HG03039 (cell line): Measurements from ENCODE around the gene MCL1.

Source experiments
- ATAC-seq: cut with Tn5 transposase; IDR thresholded peaks from one replicate; pipeline ENCODE4 v1.9.1; 2021; ENCODE audit warnings: mild to moderate bottlenecking, moderate library complexity; ENCODE audit not compliant: unreplicated experiment

The MCL1 gene

DNA sequence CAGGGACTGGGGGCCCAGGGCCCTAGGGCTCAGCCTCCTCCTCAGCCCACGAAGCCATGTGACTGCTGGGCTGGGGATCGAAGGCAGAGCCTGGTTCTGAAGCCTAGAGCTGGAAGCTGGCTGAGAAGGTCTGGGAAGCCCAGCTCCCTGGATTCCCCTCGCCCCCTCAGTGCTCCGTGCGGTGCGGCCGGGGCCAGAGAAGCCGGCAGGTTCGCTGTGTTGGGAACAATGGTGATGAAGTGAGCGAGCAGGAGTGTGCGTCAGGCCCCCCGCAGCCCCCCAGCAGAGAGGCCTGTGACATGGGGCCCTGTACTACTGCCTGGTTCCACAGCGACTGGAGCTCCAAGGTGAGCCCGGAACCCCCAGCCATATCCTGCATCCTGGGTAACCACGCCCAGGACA lies 21.1 kb downstream of the MCL1 start:
- ATAC-seq = no peak

DNA sequence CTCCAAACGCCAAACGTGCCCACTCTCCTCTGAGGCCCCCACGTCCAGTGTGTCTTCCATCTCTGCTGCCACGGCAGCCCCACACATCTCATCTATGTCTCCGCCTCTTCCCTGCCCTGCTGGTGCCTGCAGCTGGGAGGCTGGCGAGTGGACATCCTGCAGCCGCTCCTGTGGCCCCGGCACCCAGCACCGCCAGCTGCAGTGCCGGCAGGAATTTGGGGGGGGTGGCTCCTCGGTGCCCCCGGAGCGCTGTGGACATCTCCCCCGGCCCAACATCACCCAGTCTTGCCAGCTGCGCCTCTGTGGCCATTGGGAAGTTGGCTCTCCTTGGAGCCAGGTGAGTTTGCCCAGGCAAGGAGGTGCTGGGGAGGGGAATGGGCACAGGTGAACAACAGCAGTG lies 21.6 kb downstream of the MCL1 start:
- ATAC-seq = no peak

DNA sequence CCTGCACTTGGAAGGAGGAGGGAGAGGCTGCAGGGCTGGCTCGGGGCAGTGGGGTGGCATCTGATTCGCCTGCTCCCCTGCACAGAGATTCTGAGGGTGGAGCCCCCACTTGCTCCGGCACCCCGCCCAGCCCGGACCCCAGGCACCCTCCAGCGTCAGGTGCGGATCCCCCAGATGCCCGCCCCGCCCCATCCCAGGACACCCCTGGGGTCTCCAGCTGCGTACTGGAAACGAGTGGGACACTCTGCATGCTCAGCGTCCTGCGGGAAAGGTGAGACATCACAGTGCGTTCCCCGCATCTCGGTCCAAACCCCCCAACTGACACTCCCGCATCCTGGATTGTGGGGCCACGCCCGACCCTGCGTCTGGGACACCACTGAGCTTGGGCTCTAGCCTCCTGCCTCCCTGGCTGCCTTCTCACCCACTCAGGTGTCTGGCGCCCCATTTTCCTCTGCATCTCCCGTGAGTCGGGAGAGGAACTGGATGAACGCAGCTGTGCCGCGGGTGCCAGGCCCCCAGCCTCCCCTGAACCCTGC lies 22.3 kb downstream of the MCL1 start:
- ATAC-seq = no peak

DNA sequence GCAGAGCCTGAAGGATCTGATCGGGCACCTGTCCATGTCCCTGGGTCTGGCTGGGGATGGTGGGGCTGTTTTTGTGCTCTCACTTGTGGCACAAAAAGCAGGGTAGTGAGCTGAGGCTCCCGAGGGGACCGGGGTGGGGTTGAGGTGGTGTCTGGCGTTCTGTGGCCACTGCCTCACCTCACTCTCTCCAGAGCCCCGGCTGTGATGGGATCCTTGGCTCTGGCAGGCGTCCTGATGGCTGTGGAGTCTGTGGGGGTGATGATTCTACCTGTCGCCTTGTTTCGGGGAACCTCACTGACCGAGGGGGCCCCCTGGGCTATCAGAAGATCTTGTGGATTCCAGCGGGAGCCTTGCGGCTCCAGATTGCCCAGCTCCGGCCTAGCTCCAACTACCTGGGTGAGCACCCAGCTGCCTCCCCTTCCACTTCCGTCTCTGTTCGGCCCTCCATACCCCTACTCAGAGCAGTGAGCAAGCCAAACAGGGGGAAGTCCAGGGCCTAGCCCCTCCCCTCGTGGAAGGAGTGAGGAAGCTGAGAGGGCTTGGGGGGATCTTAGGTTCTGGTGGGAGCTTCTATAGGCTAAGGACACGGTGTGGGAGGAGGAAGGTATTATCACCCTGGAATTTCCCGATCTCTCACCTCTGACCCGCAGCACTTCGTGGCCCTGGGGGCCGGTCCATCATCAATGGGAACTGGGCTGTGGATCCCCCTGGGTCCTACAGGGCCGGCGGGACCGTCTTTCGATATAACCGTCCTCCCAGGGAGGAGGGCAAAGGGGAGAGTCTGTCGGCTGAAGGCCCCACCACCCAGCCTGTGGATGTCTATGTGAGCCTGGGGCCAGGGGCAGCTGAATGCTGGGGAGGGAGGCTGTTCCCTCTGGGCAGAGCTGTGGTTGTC lies 23.2 kb downstream of the MCL1 start:
- ATAC-seq = no peak

DNA sequence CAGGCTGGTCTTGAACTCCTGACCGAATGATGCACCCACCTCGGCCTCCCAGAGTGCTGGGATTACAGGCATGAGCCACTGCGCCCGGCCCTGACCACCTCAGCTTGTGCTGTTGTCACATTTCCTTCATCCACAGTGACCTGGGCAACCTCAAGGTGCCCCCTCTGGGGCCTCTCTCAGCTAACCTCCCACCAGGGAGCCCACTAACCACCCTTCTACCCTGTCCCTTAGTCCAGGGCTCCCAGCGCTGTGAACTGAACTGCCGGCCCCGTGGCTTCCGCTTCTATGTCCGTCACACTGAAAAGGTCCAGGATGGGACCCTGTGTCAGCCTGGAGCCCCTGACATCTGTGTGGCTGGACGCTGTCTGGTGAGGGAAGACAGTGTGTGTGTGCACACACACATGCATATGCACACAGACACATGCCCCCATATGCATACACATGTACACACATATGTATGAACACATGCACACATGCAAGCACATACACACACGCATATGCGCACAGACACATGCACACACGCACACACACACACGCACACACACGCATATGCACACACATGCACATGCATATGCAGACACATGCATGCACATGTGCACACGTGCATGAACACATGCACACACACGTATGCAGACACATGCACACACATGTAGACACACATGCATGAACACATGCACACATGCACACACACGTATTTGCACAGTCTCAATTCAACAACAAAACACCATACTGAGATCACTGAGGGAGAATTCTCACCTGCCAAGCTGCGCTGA lies 24.0 kb downstream of the MCL1 start:
- ATAC-seq = no peak

DNA sequence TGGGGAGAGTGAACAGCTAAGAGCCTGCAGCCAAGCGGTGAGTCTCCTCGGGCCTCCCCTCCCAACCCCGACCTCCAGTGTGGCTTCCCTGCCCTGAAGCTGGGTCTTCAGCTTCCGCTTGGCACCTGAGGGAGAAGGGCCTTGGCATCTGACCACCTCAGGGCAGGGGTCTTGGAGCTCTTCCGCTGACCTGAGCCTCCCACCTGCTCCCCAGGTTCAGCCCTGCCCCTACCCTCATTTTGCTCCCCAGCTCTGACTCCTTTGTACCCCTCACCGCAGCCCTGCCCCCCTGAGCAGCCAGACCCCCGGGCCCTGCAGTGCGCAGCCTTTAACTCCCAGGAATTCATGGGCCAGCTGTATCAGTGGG lies 25.3 kb downstream of the MCL1 start:
- ATAC-seq = no peak

DNA sequence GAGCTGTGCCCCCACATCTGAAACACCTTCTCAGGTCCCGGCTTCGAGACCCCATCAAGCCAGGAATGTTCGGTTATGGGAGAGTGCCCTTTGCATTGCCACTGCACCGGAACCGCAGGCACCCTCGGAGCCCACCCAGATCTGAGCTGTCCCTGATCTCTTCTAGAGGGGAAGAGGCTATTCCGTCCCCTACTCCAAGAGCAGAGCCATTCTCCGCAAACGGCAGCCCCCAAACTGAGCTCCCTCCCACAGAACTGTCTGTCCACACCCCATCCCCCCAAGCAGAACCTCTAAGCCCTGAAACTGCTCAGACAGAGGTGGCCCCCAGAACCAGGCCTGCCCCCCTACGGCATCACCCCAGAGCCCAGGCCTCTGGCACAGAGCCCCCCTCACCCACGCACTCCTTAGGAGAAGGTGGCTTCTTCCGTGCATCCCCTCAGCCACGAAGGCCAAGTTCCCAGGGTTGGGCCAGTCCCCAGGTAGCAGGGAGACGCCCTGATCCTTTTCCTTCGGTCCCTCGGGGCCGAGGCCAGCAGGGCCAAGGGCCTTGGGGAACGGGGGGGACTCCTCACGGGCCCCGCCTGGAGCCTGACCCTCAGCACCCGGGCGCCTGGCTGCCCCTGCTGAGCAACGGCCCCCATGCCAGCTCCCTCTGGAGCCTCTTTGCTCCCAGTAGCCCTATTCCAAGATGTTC lies 25.9 kb downstream of the MCL1 start:
- no peak for ATAC-seq

DNA sequence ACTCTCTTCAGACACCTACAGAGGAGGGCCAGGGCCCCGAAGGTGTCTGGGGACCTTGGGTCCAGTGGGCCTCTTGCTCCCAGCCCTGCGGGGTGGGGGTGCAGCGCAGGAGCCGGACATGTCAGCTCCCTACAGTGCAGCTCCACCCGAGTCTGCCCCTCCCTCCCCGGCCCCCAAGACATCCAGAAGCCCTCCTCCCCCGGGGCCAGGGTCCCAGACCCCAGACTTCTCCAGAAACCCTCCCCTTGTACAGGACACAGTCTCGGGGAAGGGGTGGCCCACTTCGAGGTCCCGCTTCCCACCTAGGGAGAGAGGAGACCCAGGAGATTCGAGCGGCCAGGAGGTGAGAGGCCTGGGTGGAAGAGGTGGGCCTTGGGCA lies 26.5 kb downstream of the MCL1 start:
- no peak for ATAC-seq

DNA sequence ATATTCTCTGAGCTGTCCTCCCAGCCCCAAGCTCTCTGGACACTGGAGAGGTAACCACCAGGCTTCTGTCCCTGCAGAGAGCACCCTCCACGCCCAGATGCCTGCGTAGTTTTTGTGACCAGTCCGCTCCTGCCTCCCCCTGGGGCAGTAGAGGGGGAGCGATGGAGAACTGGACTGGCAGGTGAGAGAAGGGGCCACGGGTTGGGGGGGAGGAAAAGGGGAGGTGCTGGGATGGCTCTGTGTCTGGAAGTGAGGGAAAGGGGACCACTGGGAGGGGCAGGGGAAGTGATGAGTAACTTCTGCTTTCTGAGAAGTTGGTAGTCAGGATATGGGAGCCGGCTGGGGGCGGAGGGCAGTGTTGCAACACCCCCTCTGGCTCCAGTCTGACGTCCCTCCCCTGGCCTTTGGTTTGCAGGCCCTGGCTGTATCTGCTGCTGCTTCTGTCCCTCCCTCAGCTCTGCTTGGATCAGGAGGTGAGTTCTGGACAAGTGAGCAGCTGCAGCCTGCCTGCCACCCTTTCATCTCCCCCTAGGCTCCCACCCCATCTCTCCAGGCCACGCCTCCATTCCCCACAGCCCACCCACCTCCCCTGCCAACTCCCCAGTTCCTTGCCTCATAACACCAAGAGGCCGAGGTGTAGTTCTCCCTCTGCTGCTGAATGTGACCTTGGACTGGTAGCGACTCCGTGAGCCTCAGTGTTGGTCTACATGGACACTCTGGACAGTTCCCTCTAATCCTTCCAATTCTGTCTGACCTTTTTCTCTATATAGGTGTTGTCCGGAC lies 27.1 kb downstream of the MCL1 start:
- ATAC-seq = no peak

DNA sequence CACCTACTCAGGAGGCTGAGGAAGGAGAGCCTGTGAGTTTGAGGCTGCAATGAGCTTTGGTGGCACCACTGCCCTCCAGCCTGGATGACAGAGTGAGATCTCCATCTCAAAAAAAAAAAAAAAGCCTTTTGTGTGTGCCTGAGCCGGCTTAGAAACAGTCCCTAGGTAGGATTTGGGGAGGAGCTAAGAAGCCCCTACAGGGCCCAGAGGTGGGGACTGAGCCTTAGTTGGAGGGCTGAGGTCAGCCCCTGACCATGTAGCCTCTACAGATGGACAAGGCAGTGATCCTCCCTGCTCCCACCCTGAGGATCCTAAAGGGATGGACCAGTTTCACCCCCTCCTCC lies 27.7 kb downstream of the MCL1 start:
- no peak for ATAC-seq

DNA sequence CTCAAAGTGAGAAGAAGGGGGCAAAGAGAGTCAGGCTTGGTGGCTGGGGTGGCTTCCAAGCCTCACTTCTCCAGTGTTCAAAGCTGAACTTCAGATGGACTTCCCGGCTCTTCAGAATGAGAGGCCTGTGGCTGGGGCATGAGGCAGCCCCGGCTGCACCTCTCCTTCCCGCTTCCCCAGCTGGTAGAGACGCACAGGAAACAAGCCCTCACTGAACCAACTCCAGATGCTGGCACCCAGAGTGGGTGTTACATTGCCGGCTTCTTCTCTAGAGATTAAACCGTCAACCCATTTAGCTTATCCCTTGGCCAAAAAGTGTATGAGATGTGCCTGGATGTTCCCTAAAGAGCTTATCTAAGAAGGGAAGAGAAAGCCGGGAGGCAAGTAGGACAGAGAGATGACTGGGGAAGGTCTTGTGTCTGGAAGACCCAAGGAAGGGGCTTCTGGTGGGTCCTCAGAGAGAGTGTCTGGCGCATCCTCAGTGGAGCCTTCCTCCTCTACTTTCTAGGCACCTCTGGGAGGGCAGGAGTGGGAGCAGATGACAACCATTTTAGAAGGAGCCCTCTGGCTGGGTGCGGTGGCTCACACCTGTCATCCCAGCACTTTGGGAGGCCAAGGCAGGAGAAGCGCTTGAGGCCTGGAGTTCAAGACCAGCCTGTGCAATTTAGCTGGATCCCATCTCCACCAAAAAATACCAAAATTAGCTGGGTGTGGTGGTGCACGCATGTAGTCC lies 28.2 kb downstream of the MCL1 start:
- no peak for ATAC-seq

DNA sequence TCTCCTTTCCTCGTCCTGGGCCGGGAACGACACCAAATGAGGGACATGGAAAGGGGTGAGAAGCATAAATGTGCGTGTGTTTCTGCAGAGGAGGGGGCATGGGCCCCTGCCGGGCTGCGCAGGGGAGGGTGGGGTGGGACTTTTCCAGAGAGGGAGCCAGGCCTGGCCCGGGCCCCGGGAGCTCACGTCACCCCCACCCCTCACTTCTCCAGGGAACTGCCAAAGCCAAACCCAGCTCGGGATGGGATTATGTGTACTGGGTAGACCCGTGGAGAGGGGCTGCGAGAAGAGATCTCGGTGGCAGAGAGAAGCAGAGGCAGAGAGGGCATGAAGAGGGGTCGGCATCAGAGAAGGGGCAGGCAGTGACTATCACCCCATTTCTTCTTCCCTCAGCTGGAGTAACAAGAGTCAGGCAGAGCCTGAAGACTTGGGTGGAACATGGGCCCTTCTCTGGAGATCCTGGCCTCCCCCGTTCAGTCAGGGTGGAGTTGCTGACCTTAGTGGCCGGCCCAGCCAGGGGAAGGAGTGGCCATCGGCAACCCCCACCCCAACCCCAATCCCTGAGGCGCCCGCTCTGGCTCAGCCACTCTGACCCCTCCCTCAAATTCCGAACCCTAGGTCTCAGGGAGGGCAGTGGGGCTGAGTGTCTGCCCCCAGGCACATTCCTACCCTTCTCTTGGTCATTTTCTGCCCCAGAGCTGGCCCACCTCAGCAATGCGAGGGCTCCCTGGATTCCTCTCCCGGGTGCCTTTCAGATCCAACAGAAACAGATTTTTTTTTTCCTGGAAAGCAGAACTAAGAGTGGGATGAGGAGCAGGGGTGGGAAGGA lies 29.0 kb downstream of the MCL1 start:
- no peak for ATAC-seq

DNA sequence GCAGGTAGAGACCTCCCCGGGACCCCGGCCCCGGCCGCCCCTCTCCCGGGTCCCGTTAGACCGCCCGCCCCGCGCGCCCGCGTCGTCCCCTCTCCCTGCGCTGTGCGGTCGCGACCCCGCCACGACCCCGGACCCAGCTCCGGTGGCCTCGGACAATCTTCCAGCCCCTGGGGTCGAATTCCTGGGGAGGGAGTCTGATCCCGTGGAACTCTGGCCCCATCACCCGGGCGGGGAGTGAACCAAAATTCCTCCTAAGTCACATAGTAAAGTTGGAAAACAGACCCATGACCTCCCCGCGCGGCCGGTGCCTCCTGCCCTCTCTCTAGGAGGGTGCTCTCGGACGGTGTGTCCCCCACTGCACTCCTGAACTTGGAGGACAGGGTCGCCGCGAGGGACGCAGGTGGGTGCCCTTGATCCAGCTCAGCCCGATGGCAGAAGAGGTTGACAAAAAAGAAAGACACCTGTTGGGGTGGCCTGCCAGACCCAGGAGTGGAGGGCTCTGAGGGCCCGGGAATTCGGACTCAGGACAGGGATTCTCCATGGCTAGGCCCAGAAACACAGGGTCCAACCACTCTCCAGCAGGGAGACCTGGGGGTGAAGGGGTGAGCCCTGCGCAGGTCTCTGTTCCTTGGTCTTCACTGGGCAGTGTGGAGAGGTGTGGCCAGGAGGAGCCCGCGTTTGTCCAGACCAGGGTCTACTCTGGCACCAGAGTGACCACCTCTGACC lies 29.8 kb downstream of the MCL1 start:
- ATAC-seq = no peak

DNA sequence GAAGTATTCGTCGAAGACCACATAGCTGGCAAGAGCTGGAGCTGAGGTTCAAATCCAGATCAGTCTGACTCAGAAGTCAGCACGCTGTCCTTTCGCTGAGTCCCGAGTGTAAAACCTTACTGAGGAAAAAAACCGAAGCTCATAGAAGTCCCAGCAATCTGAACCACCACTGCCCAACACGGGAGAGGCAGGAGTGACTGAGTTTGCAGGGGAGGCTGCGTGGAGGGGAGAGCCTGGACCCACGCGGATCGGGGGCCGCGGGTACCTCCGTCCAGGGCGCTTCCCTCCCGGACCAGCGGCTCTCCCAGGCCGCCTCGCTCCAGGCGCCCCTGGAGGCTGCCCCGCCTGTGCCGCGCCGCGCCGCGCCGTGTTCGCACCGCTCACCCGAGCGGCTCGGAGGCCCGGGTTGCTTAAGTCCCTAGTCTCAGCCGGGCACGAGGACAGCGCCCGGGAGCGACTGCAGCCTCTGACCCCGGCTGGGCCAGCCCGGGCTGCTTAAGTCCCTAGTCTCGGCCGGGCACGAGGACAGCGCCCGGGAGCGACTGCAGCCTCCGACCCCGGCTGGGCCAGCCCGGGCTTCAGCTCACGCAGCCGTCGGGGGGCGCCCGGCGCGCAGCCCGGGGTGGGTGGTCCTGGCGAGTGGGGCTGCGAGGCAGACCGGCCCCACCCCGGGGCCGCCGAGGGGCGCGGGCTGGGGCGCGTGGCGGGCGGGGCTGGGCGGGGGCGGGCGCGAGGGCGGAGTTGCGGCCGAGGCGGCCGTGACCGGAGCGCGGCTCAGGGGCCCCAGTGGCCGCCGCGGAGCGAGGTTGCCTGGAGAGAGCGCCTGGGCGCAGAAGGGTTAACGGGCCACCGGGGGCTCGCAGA lies 30.5 kb downstream of the MCL1 start, which contains the start of gene ADAMTSL4:
ADAMTSL4 (plus strand) TSS at position 777 of the 864 bp plus-strand sequence. CDS start 2,881 bp downstream, outside the sequence.
- ATAC-seq = no peak

DNA sequence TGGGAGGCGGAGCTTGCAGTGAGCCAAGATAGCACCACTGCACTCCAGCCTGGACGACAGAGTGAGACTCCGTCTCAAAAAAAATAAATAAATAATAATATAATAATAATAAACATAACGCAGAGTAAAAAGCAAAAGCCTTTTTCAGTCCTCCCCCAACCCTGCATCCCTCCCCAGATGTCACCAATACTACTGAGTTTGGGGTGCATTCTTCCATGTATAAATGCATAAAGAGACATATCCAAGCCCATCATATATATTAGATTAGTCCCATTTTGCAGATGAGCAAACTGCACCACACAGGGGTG lies 31.1 kb downstream of the MCL1 start:
- ATAC-seq = no peak

DNA sequence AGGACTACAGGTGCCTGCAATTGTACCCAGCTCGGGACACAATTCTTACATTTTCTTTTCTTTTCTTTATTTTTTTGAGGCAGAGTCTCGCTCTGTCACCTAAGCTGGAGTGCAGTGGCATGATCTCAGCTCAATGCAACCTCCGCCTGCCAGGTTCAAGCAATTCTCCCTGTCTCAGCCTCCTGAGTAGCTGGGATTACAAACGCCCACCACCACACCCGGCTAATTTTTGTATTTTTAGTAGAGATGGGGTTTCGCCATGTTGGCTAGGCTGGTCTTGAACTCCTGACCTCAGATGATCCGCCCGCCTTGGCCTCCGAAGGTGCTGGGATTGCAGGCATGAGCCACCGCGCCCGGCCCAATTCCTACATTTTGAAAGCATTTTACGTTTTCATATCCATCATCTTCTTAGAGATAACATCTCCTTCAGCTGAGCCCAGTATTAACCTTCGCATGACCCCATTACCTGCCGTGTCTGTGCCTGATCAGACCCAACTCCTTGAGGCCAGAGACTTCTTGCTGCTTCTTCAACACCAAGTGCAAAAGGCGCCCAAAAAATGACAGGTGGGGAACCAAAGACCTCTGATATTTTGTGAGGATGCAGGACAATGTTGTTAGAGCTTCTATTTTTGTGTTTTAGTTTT lies 33.0 kb downstream of the MCL1 start:
- ATAC-seq = no peak

DNA sequence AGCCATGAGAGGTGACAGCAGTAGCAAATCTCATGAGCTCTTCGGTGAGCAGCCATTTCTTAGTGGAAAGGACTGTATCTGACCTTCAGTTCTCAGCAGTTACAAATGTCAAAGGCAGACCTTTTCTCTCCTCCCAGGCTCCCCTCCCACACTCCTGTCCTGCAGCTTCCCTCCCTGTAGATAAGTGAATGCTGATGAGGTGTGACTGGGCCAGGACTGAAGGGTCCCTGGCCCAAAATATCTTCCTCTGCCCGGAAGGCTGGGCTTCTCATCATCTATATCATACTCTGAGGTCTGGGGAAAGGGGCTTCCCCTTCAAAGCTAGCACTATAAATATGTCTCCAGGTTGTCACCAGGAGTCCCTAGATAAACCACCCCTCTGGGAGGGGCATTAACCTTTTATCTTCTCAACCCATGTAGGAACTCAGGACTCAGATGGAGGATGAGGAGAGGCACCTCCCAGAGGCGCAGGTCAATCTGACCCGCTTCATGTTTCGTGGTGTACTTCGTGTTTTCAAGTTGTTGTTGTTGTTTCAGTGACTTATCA lies 33.9 kb downstream of the MCL1 start:
- no peak for ATAC-seq
